Measurements from ENCODE around the gene TRIM64. TPM values are rescaled to one million over a fixed set of nuclear protein-coding genes. Genes with fewer than 3 reads are reported as not detected.
"Not testable (repeated sequence)": the region's sequence is repeated elsewhere in the genome, so short reads cannot be mapped to it uniquely, and the experiment has no call there.

Gene TRIM64
- total RNA-seq (ENCODE audit: low replicate concordance): not detected in 2 replicates

GRCh38 chr11:89965737-89966136, at the start of gene TRIM64:
Gene TRIM64, plus strand, starts transcription at chr11:89966037. Its CDS starts 2,467 bp downstream, at chr11:89968504.
- not testable (repeated sequence) for H3K4me3 ChIP-seq (ENCODE audit: low read depth, low read length); DNase-seq (ENCODE audit: low read depth)

DNA sequence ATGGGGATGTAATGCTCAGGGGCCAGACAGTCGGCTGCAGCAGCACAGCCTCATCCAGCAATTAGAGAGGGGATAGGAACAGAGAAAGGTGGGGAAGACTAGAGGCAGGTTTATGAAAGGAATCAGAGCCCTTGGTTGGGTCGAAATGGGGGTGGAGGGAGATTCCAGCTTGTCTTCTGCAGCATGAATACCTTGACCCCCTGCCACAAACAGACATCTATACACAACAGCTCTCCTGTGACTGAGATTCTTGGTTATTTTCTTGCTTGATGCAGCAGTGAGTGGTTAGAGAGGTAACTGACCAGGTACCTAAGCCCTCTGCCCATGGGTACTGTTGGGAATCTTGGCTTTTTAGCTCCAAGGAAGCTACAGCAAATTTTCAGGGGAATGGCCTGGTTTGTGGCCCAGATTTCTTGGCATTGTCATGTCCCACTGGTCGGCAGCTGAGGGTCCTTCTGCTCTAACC, 43.6 kb upstream of the TRIM64 start, which contains the start of gene TRIM49D1:
Gene TRIM49D1, minus strand, starts transcription at position 51 of the 466 bp plus-strand sequence. CDS start 4,535 bp downstream, outside the sequence.
- H3K4me3 ChIP-seq (ENCODE audit: low read depth, low read length): no peak within 1 kb of the TSS
- no peak for DNase-seq (ENCODE audit: low read depth)
- no peak for TF ChIP-seq CTCF (IDR thresholded peaks at IDR 0.05; ENCODE audit: insufficient read depth, low read length)

GRCh38 chr11:89923764-89924163, 42.1 kb upstream of the TRIM64 start, which contains the start of gene TRIM49D2:
Gene TRIM49D2, plus strand, starts transcription at chr11:89924064. Its CDS starts 2,698 bp downstream, at chr11:89926762.
- DNase-seq (ENCODE audit: low read depth); H3K4me3 ChIP-seq (ENCODE audit: low read depth, low read length): not testable (repeated sequence)

- H3K4me3 ChIP-seq (ENCODE audit: low read depth, low read length); DNase-seq (ENCODE audit: low read depth): not testable (repeated sequence)
Observed at GRCh38 chr11:89960833-89961232, 5.0 kb upstream of the TRIM64 start.

Small RNAs within 50 kb of the gene (small RNA-seq; reads per million reads assigned to genes)
- gene AP004607.1: not detected

Other genes starting within 250 kb of the TRIM64 start
- not detected in 2 replicates for gene TRIM49, start 157.5 kb upstream of the TRIM64 start, total RNA-seq (ENCODE audit: low replicate concordance)
- gene TRIM64B, start 87.5 kb upstream of the TRIM64 start, total RNA-seq (ENCODE audit: low replicate concordance): not detected in 2 replicates
- gene TRIM49D1, start 43.8 kb upstream of the TRIM64 start, total RNA-seq (ENCODE audit: low replicate concordance): not detected in 2 replicates
- not detected in 2 replicates for gene TRIM49D2, start 42.0 kb upstream of the TRIM64 start, total RNA-seq (ENCODE audit: low replicate concordance)
- not detected in 2 replicates for gene TRIM49C, start 65.1 kb downstream of the TRIM64 start, total RNA-seq (ENCODE audit: low replicate concordance)
- not detected in 2 replicates for gene UBTFL1, start 119.9 kb downstream of the TRIM64 start, total RNA-seq (ENCODE audit: low replicate concordance)
- gene NAALAD2, start 168.6 kb downstream of the TRIM64 start, total RNA-seq (ENCODE audit: low replicate concordance): 3.7 and 7.9 TPM in 2 replicates

All from fibroblast of the aortic adventitia (primary cell).